Progenitor cell of endocrine pancreas (in vitro differentiated cells): ENCODE measurements around the gene DNAJC11. TPM values are rescaled to one million over a fixed set of nuclear protein-coding genes. Genes with fewer than 3 reads are reported as not detected.
A peak's percentile ranks its signal among the peaks of the same experiment; 100 is the strongest.
"Not testable (repeated sequence)": the region's sequence is repeated elsewhere in the genome, so short reads cannot be mapped to it uniquely, and the experiment has no call there.

Source experiments
- DNase-seq: peaks from one replicate; pipeline ENCODE4 v3.0.0; 2021; ENCODE audit warnings: low spot score; ENCODE audit not compliant: unreplicated experiment
- H3K27ac Mint-ChIP-seq: 2 replicates; pipeline ENCODE4 v1.8.0; 2021; ENCODE audit warnings: mild to moderate bottlenecking, moderate library complexity, mixed read lengths
- H3K27me3 Mint-ChIP-seq: 2 replicates; pipeline ENCODE4 v1.8.0; 2021; ENCODE audit warnings: mixed read lengths
- H3K36me3 Mint-ChIP-seq: 2 replicates; pipeline ENCODE4 v1.8.0; 2022; ENCODE audit warnings: mixed read lengths; ENCODE audit not compliant: insufficient read depth
- H3K4me1 Mint-ChIP-seq: 2 replicates; pipeline ENCODE4 v1.8.0; 2021; ENCODE audit warnings: low read depth, mixed read lengths
- H3K4me3 Mint-ChIP-seq: 2 replicates; pipeline ENCODE4 v1.8.0; 2021; ENCODE audit warnings: low read depth, mild to moderate bottlenecking, moderate library complexity, mixed read lengths
- H3K9me3 Mint-ChIP-seq: 2 replicates; pipeline ENCODE4 v1.8.0; 2021; ENCODE audit warnings: low read depth, mixed read lengths
- CTCF ChIP-seq: fragments of 200-600 bp; sonication (generic); IDR thresholded peaks from one replicate; pipeline ENCODE4 v1.5.0; 2021; ENCODE audit warnings: antibody characterized with exemption, mild to moderate bottlenecking; ENCODE audit not compliant: unreplicated experiment
- total RNA-seq: library from RNA; stranded (reverse); gene quantifications from 2 replicates; pipeline ENCODE4 v1.2.1, GENCODE V29; 2021

The DNAJC11 gene
- total RNA-seq, 1 donor from 2014 or later, result 65.8 TPM

DNA sequence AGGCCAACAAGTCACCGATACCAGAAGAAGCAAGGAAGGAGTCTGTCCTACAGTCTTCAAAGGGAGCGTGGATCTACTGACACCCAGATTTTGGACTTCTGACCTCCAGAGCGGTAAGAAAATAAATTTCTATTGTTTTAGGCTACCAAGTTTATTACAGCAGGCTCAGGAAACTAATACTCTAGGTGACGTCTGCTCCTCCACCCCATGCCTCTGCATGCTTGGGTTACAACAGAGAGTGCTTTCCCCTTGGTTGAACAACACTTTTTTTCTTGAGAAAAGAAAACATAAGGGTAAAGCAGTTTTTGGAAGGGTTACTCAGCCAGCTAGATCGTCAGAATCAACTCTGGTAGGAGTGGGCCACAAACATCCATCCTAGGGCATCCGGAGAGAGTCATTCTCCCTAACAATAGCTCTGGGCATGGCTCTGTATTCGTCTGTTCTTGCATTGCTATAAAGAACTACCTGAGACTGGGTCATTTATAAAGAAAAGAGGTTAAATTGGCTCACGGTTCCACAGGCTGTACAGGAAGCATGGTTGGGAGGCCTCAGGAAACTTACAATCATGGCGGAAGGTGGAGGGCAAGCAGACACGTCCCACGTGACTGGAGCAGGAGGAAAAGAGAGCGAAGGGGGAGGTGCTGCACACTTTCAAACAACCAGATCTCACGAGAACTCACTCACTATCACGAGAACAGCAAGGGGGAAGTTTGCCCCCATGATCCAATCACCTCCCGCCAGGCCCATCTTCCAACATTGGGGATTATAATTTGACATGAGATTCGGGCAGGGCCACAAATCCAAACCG lies 22.2 kb upstream of the DNAJC11 start:
- DNase-seq, result no peak
- peaks cover 12% of the 10 kb centered on the region for H3K27me3 Mint-ChIP-seq
- H3K4me3 Mint-ChIP-seq, result no peak overlapping the region
- H3K36me3 Mint-ChIP-seq, result no peaks in the 10 kb centered on the region
- no peak for TF ChIP-seq CTCF
- no peak overlapping the region for H3K27ac Mint-ChIP-seq
- no peaks in the 10 kb centered on the region for H3K4me1 Mint-ChIP-seq
- no peaks in the 10 kb centered on the region for H3K9me3 Mint-ChIP-seq

- DNase-seq, result no peak
- Mint-ChIP-seq H3K27ac (no peak overlapping the region), H3K36me3 (no peaks in the 10 kb centered on the region), H3K4me1 (no peaks in the 10 kb centered on the region), H3K4me3 (no peak overlapping the region), H3K9me3 (peaks cover 9% of the 10 kb centered on the region), H3K27me3 (peaks cover 29% of the 10 kb centered on the region)
- no peak for TF ChIP-seq CTCF
Measured at GRCh38 chr1:6711174-6711573, 9.6 kb upstream of the DNAJC11 start.

- Mint-ChIP-seq H3K27ac (no peak overlapping the region), H3K9me3 (no peaks in the 10 kb centered on the region), H3K36me3 (no peaks in the 10 kb centered on the region), H3K4me3 (no peak overlapping the region), H3K4me1 (peaks cover 13% of the 10 kb centered on the region), H3K27me3 (peaks cover 29% of the 10 kb centered on the region)
- no peak for DNase-seq
- no peak for TF ChIP-seq CTCF
Measured at GRCh38 chr1:6704746-6705145, 3.1 kb upstream of the DNAJC11 start.

DNA sequence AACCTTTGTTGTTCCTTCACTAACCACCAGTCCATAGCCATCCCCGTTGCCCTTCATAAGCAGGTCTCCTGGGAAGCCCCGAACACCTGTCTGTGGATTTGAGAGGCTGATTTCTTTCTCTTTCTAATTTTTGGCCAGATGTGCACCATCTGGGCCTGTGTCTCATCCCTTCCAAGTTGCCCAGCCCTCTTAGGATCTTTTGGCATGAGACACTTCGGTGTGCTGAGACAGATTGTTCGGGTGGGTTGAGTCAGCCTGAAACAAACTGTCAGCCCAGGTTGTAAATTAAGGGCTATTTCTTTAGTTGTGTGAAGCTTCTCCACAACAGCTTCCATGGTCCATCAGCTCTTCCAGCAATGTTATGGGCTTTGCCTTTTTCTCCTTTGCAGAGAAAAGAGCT lies 1.4 kb upstream of the DNAJC11 start:
- no peak overlapping the region for H3K27ac Mint-ChIP-seq
- H3K4me1 Mint-ChIP-seq, result peaks cover 13% of the 10 kb centered on the region
- TF ChIP-seq CTCF, result no peak
- peaks cover 16% of the 10 kb centered on the region for H3K27me3 Mint-ChIP-seq
- no peaks in the 10 kb centered on the region for H3K9me3 Mint-ChIP-seq
- no peaks in the 10 kb centered on the region for H3K36me3 Mint-ChIP-seq
- no peak for DNase-seq
- H3K4me3 Mint-ChIP-seq, result peak overlapping the region; percentile 61

GRCh38 chr1:6700853-6701436 lies 671 bp downstream of the DNAJC11 start:
- Mint-ChIP-seq H3K27me3 (no peaks in the 10 kb centered on the region), H3K4me1 (peaks cover 13% of the 10 kb centered on the region), H3K27ac (peak overlapping the region; percentile 96)

DNA sequence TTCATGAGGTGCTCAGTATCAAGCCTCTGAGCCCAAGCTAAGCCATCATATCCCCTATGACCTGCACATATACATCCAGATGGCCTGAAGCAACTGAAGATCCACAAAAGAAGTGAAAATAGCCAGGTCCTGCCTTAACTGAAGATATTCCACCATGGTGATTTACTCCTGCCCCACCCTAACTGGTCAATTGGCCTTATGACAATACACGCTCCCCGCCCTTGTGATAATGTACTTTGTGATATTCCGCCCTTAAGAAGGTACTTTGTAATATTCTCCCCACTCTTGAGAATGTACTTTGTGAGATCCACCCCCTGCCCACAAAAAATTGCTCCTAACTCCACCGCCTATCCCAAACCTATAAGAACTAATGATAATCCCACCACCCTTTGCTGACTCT lies 1.7 kb downstream of the DNAJC11 start:
- H3K4me3 Mint-ChIP-seq, result peak overlapping the region; percentile 91
- H3K4me1 Mint-ChIP-seq, result peaks cover 13% of the 10 kb centered on the region
- H3K27me3 Mint-ChIP-seq, H3K9me3 Mint-ChIP-seq, H3K36me3 Mint-ChIP-seq, DNase-seq: not testable (repeated sequence)
- peak overlapping the region; percentile 96 for H3K27ac Mint-ChIP-seq

More at GRCh38 chr1:6700853-6701436, 671 bp downstream of the DNAJC11 start:
- Mint-ChIP-seq H3K9me3 (no peaks in the 10 kb centered on the region), H3K36me3 (no peaks in the 10 kb centered on the region), H3K4me3 (peak overlapping the region; percentile 91)
- TF ChIP-seq CTCF, result no peak
- no peak for DNase-seq
